ENCODE results near the gene NDUFV3. TPM values are rescaled to one million over a fixed set of nuclear protein-coding genes. Genes with fewer than 3 reads are reported as not detected.
"Not testable (repeated sequence)": the region's sequence is repeated elsewhere in the genome, so short reads cannot be mapped to it uniquely, and the experiment has no call there.

Gene NDUFV3
- total RNA-seq, 1 donor from 2014 or later: 32.0 TPM

DNA sequence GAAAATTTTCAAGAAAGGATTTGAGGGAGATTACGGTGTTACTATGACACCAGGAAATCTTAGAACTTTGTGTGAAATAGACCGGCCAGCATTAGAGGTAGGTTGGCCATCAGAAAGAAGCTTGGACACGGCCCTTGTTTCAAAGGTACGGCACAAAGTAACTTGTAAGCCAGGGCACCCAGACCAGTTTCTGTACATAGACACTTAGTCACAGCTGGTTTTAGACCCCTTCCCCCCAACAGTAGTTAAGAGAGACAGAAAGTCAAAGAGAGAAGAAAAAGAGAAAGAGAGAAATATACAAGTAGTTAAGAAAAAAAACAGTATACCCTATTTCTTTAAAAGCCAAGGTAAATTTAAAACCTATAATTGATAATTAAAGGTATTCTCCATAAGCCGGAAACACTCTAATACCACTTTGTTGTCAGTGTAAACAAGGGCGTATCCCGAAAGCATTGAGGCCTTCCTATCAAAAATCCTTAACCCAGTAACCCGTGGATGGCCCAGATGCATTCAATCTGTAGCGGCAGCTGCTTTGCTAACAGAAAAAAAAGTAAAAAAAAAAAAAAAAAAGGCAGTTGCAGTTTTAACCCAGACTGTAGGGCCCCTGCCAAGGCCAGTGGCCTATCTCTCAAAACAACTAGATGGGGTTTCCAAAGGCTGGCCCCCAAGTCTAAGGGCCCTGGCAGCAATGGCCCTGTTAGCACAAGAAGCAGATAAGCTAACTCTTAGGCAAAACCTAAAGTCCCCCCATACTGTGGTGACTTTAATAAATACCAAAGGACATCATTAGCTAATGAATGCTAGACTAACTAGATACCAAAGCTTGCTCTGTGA lies 40.2 kb downstream of the NDUFV3 start:
- intact Hi-C loops (cut with micrococcal nuclease): not testable (repeated sequence)

DNA sequence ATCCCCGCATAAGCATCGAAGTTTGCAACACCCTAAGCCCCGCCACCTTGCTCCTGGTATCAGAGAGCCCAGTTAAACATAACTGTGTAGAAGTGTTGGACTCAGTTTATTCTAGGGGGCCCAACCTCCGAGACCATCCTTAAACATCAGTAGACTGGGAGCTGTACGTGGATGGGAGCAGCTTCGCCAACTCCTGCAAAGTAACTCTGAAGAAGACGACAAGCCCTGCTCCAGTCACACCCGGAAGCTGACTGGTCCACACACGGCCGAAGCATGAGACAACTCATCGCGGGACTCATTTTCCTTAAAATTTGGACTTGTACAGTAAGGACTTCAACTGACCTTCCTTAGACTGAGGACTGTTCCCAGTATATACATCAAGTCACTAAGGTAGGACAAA lies 40.9 kb downstream of the NDUFV3 start:
- intact Hi-C loops (cut with micrococcal nuclease): not testable (repeated sequence)

DNA sequence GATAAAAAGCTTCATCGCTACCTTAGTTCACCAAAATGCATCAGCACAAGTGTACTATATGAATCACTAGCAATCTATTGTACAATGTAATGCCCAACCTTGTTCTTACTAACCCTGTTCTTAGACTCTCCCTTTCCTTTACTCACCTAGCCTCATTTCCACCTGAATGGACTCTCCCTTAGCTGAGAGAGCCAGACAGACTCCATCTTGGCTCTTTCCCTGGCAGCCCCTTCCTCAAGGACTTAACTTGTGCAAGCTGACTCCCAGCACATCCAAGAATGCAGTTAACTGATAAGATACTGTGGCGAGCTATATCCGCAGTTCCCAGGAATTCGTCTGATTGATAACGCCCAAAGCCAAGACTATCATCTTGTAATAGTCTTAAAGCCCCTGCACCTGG lies 43.3 kb downstream of the NDUFV3 start:
- intact Hi-C loops (cut with micrococcal nuclease): not testable (repeated sequence)

DNA sequence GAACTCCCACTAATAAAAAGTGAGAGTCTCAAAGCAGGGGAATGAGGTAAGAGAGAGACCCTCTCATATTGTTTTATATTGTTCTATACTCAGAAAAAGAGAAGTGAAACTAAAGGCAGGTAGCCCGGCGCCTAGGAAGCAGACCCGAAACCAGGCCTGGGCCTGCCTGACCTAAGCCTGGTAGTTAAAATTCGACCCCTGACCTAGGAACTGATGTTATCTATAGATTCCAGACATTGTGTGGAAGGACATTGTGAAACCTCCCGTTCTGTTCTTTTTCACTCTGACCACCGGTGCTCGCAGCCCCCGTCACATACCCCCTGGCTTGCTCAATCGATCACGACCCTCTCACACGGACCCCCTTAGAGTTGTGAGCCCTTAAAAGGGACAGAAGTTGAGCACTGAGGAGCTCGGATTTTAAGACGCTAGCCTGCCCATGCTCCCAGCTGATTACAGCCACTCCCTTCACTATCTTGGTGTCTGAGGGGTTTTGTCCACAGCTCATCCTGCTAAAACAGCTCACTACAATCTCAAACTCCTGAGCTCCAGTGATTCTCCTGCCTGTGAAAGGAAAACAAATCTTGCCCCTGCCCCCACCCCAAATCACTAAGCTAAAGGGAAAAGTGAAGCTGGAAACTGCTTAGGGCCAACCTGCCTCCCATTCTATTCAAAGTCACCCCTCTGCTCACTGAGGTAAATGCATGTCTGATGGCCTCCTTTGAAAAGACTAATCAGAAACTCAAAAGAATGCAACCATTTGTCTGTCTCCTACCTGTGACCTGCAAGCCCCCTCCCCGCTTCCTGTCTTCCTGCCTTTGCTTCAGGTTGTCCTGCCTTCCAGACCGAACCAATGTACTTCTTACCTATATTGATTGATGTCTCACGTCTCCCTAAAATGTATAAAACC lies 44.2 kb downstream of the NDUFV3 start:
- intact Hi-C loops (cut with micrococcal nuclease): not testable (repeated sequence)

- intact Hi-C loops (cut with micrococcal nuclease): no loop called here
Observed at GRCh38 chr21:42937960-42938605, 45.0 kb downstream of the NDUFV3 start.

DNA sequence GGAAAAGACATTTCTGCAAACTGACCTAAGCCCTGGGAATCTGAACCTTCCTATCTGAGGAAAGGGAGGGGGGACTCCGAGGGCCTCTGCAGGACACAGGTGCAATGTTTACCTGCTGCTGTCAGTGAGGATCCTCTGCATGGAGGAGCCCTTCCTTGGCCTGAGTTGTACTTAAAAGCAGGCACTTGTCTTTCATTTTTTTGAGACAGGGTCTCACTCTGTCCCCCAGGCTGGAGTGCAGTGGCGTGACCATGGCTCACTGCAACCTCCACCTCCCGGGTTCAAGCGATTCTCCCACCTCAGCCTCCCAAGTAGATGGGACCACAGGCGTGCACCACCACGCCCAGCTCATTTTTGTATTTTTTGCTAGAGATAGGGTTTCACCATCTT lies 45.5 kb downstream of the NDUFV3 start:
- intact Hi-C loops (cut with micrococcal nuclease): not testable (repeated sequence)

DNA sequence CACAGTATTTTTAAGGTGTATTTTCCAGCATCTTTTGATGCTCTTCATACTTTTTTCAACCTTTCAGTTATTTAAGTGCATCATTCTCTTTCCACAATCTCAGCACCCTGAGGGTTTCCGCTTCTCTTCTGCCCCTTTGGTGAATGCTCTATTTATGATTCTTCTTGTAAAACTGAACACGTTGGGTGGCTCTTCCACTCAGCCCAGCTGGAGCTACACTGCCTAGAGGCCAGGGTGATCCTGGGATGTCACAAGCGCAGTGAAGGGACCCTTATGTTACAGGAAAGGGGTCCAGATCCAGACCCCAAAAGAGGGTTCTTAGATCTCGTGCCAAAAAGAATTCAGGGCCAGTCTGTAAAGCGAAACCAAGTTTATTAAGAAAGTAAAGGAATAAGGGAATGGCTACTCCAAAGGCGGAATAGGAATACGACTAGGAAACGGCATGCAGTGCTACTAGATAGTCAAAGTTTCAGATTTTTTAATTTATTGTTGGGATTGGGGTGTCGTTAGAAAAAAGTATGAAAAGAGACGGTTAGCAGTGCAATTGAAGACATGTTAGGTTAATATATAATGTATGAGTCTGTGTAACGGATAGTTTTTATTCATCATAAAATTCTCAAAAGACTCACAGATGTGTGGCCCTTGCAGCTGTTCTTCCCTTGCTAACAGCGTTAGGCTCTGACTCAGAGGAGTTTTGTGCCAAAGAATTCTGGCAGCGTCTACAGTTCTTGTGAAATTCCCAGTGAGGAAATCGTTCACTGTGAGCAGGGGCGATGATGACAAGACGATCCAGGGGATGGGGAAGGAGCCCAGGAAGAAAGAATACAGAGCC lies 46.7 kb downstream of the NDUFV3 start:
- intact Hi-C loops (cut with micrococcal nuclease): no loop called here

DNA sequence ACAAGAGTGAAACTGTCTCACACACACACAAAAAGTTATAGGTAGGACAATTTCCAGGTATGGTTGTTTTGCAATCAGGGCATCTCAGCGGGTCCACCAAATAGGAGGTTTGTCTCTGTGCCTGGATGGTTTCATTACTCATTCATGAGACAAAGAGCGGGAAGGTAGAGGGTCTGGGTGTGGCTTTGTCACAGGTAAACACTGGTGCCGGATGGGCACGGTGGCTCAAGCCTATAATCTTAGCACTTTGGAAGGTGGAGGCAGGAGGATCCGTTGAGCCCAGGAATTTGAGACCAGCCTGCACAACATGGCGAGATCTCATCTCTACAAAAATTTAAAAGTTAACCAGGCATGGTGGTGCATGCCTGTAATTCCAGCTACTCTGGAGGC lies 48.6 kb downstream of the NDUFV3 start:
- intact Hi-C loops (cut with micrococcal nuclease): no loop called here

DNA sequence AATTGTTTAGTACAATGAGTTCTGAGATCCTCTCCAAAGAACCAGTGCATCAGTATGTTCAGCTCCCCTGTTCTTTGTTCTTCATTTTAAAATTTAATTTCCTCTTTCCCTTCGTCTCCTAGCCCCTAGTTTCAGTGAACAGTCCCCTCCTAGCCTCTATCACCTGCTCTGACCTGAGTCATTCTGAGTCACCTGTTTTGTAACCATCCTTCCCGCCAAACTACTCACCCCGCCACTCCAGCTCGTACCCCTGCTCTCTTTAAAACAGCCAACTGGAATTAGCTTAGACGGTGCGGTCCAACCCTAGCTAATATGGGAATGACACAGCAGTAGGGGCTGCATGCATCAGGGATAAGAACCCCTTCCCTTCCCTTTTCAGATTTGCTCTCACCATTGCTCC lies 49.1 kb downstream of the NDUFV3 start:
- intact Hi-C loops (cut with micrococcal nuclease): no loop called here

- intact Hi-C loops (cut with micrococcal nuclease): not testable (repeated sequence)
Observed at GRCh38 chr21:42949094-42949755, 56.1 kb downstream of the NDUFV3 start.

DNA sequence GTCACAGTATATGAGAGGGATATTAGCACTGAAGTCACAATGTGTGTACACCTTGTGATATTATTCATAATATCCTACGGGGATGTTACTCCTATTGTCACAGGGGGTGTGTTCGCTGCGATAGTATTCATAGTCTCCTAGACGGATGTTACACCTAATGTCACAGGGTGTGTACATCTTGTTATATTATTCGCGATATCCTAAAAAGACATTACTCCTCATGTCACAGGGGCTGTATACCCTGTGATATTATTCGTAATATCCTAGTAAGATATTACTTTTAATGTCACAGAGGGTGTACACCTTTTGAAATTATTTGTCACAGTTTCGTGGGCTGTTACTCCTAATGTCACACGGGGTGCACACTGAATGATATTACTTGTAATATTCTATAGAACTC lies 58.1 kb downstream of the NDUFV3 start:
- intact Hi-C loops (cut with micrococcal nuclease): not testable (repeated sequence)

- intact Hi-C loops (cut with micrococcal nuclease): no loop called here
Observed at GRCh38 chr21:42956824-42957630, 63.9 kb downstream of the NDUFV3 start.

GRCh38 chr21:42958122-42958521 lies 65.0 kb downstream of the NDUFV3 start:
- intact Hi-C loops (cut with micrococcal nuclease): not testable (repeated sequence)

- intact Hi-C loops (cut with micrococcal nuclease): no loop called here
Observed at GRCh38 chr21:42959728-42960127, 66.6 kb downstream of the NDUFV3 start.

GRCh38 chr21:42962380-42963007 lies 69.4 kb downstream of the NDUFV3 start:
- intact Hi-C loops (cut with micrococcal nuclease): no loop called here
